GM23338 (cell line): ENCODE data around the gene YBX2. TPM values are rescaled to one million over a fixed set of nuclear protein-coding genes. Genes with fewer than 3 reads are reported as not detected.
A peak's percentile ranks its signal among the peaks of the same experiment; 100 is the strongest.
"Not testable (repeated sequence)": the region's sequence is repeated elsewhere in the genome, so short reads cannot be mapped to it uniquely, and the experiment has no call there.

Source experiments
- ATAC-seq: fragments of 200-7000 bp; cut with Tn5 transposase; 3 replicates; pipeline ENCODE4 v1.9.1; 2020
- DNase-seq: peaks from one replicate; pipeline ENCODE4 v3.0.0-alpha.2; 2015; ENCODE audit warnings: low spot score
- H2AFZ ChIP-seq: fragments of 200-600 bp; sonication (generic); 2 replicates; pipeline ENCODE4 v1.8.0; 2016; ENCODE audit warnings: antibody characterized with exemption, mild to moderate bottlenecking, moderate library complexity
- H3F3A ChIP-seq: fragments of 200-600 bp; sonication (generic); replicated peaks from 2 replicates; pipeline ENCODE4 v1.8.0; 2017; ENCODE audit warnings: antibody characterized with exemption, mixed run types, low read depth
- H3K27ac ChIP-seq: fragments of 200-600 bp; sonication (generic); 2 replicates; pipeline ENCODE4 v1.6.1; 2016; ENCODE audit warnings: low read depth
- H3K27me3 ChIP-seq: fragments of 200-600 bp; sonication (generic); 2 replicates; pipeline ENCODE4 v1.8.0; 2016; ENCODE audit warnings: mild to moderate bottlenecking, mixed run types, moderate library complexity; ENCODE audit not compliant: insufficient read depth
- H3K36me3 ChIP-seq: fragments of 200-600 bp; sonication (generic); 2 replicates; pipeline ENCODE4 v1.8.0; 2016; ENCODE audit warnings: mild to moderate bottlenecking; ENCODE audit not compliant: insufficient read depth
- H3K4me1 ChIP-seq: fragments of 200-600 bp; sonication (generic); 2 replicates; pipeline ENCODE4 v1.8.0; 2016; ENCODE audit warnings: mild to moderate bottlenecking, moderate library complexity; ENCODE audit not compliant: insufficient read depth
- H3K4me2 ChIP-seq: fragments of 200-600 bp; sonication (generic); 2 replicates; pipeline ENCODE4 v1.7.1; 2017; ENCODE audit warnings: mixed run types
- H3K4me3 ChIP-seq: fragments of 200-600 bp; sonication (generic); 2 replicates; pipeline ENCODE4 v1.6.1; 2016; ENCODE audit warnings: mixed run types
- H3K79me2 ChIP-seq: fragments of 200-600 bp; sonication (generic); replicated peaks from 2 replicates; pipeline ENCODE4 v1.8.0; 2017; ENCODE audit warnings: mild to moderate bottlenecking; ENCODE audit not compliant: insufficient read depth
- H3K9me2 ChIP-seq: fragments of 200-600 bp; sonication (generic); 2 replicates; pipeline ENCODE4 v1.8.0; 2017; ENCODE audit not compliant: insufficient read depth
- H4K20me1 ChIP-seq: fragments of 200-600 bp; sonication (generic); replicated peaks from 2 replicates; pipeline ENCODE4 v1.8.0; 2017; ENCODE audit warnings: mild to moderate bottlenecking; ENCODE audit not compliant: insufficient read depth
- H3K27ac Mint-ChIP-seq: 2 replicates; pipeline ENCODE4 v1.8.0; 2020; ENCODE audit warnings: inconsistent platforms, mild to moderate bottlenecking, moderate library complexity, mixed read lengths
- H3K27me3 Mint-ChIP-seq: 3 replicates; pipeline ENCODE4 v1.8.0; 2022; ENCODE audit warnings: low read depth, mild to moderate bottlenecking, moderate library complexity, mixed read lengths, inconsistent platforms; ENCODE audit not compliant: insufficient read depth, poor library complexity
- H3K36me3 Mint-ChIP-seq: 3 replicates; pipeline ENCODE4 v1.8.0; 2021; ENCODE audit warnings: low read depth, mild to moderate bottlenecking, inconsistent platforms, moderate library complexity, mixed read lengths
- H3K4me1 Mint-ChIP-seq: 3 replicates; pipeline ENCODE4 v1.8.0; 2020; ENCODE audit warnings: mild to moderate bottlenecking, inconsistent platforms, mixed read lengths
- H3K4me3 Mint-ChIP-seq: 3 replicates; pipeline ENCODE4 v1.8.0; 2021; ENCODE audit warnings: moderate library complexity, mild to moderate bottlenecking, inconsistent platforms, mixed read lengths
- H3K9me3 Mint-ChIP-seq: 3 replicates; pipeline ENCODE4 v1.8.0; 2020; ENCODE audit warnings: moderate library complexity, mild to moderate bottlenecking, inconsistent platforms, mixed read lengths
- CREB1 ChIP-seq: fragments of 250-450 bp; sonication (Bioruptor Pico); IDR thresholded peaks from 2 replicates; pipeline ENCODE4 v1.5.0; 2020; ENCODE audit warnings: low read depth, mild to moderate bottlenecking, moderate library complexity
- EZH2 ChIP-seq: fragments of 200-600 bp; sonication (generic); IDR thresholded peaks from one replicate; pipeline ENCODE4 v1.8.0; 2017; ENCODE audit warnings: antibody characterized with exemption, mild to moderate bottlenecking, low read depth; ENCODE audit not compliant: unreplicated experiment
- EZH2phosphoT487 ChIP-seq: fragments of 200-600 bp; sonication (generic); IDR thresholded peaks from one replicate; pipeline ENCODE4 v1.8.1; 2018; ENCODE audit warnings: antibody characterized with exemption; ENCODE audit not compliant: unreplicated experiment
- JUNB ChIP-seq: IDR thresholded peaks from one replicate; pipeline ENCODE4 v1.6.1; 2016; ENCODE audit warnings: antibody characterized with exemption; ENCODE audit not compliant: unreplicated experiment
- POLR2AphosphoS5 ChIP-seq: IDR thresholded peaks from 2 replicates; pipeline ENCODE4 v1.6.1; 2016; ENCODE audit warnings: antibody characterized with exemption, low read depth
- ZNF331 ChIP-seq: fragments of 250-450 bp; sonication (Bioruptor Pico); IDR thresholded peaks from 2 replicates; pipeline ENCODE4 v1.5.0; 2020; ENCODE audit warnings: low read depth, mild to moderate bottlenecking, moderate library complexity
- polyA plus RNA-seq: library from polyadenylated mRNA; unstranded; fragments of >200 nt; fragmentation: Nextera tagmentation; extraction: Ambion mirVana; gene quantifications from 2 replicates; pipeline ENCODE4 v1.2.1, GENCODE V29; 2016
- total RNA-seq: library from RNA; depleted of rRNA; stranded (reverse); fragments of >200 nt; shearing (Covaris generic); gene quantifications from 2 replicates; pipeline ENCODE4 v1.2.3, GENCODE V29; 2014
- TF ChIP-seq, protein P1 (sequence below): IDR thresholded peaks from 2 replicates; pipeline ENCODE4 v1.6.1; 2016; ENCODE audit warnings: antibody characterized with exemption
- TF ChIP-seq, protein P2 (sequence below): IDR thresholded peaks from one replicate; pipeline ENCODE4 v1.6.1; 2018; ENCODE audit warnings: antibody characterized with exemption; ENCODE audit not compliant: unreplicated experiment
- TF ChIP-seq, protein P3 (sequence below), 2 experiments: fragments of 200-600 bp in 1 of 2; sonication (generic) in 1 of 2; conservative IDR thresholded peaks; 2 replicates each; pipeline versions ENCODE4 v1.5.1 to v1.6.1; 2016 to 2017; ENCODE audit warnings: antibody characterized with exemption in 2 of 2, low read depth in 2 of 2, mild to moderate bottlenecking in 2 of 2, moderate library complexity in 1 of 2

YBX2 gene
- total and polyA plus RNA-seq, 2 experiments from 2014 or later: 22.5 to 36.5 TPM

DNA sequence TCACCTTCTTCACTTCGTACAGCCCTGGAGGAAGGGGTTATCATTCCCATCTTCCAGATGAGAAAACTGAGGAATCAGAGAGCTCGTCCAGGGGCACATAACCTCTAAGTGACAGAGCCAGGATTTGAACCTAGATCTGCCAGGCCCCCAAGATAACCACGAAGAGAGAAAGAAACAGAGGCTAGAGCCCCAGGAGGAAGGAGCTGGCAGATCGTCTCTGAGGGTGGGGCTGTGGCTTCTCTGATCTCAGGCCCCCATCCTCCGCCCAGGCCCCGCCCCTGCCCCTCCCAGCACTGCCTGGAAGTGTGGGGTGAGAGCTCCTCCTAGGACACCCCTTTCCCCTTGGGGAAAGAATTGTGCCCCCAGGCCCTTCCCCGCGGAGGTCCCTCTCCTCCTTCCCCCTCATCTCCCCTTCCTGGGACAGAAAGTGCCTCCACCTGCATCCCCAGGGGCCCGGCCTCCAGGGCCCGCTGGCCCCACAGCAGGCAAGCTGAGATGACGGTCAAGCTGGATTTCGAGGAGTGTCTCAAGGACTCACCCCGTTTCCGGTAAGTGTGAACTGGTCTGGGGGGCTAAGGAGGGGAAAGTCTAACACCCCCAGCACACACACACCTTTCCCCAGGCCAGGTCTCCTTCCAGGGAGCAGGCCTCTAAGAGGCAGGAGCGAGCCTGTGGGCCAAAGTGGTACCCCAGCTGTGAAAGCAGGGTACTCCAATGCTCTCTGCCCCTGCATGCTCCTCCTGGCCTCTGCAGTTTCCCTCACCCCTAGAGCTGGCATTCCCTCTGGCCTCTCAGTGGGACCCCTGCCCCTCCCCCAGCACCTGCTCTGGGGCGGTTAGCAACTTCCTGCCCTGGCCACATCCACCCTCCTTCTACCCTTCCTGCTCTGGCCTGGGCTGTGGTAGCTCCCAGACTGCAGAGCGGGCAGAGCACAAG lies 42.1 kb upstream of the YBX2 start, which contains the start of gene ACAP1 (continued):
- TF ChIP-seq, protein P1, sequence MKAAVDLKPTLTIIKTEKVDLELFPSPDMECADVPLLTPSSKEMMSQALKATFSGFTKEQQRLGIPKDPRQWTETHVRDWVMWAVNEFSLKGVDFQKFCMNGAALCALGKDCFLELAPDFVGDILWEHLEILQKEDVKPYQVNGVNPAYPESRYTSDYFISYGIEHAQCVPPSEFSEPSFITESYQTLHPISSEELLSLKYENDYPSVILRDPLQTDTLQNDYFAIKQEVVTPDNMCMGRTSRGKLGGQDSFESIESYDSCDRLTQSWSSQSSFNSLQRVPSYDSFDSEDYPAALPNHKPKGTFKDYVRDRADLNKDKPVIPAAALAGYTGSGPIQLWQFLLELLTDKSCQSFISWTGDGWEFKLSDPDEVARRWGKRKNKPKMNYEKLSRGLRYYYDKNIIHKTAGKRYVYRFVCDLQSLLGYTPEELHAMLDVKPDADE: peak; percentile 82; the same call in 1 of the 2 replicates
- TF ChIP-seq ZNF331 (CRISPR knock-in tag): no peak
- TF ChIP-seq EZH2phosphoT487: no peak
- peak; percentile 43; the same call in 1 of the 2 replicates for TF ChIP-seq POLR2AphosphoS5

DNA sequence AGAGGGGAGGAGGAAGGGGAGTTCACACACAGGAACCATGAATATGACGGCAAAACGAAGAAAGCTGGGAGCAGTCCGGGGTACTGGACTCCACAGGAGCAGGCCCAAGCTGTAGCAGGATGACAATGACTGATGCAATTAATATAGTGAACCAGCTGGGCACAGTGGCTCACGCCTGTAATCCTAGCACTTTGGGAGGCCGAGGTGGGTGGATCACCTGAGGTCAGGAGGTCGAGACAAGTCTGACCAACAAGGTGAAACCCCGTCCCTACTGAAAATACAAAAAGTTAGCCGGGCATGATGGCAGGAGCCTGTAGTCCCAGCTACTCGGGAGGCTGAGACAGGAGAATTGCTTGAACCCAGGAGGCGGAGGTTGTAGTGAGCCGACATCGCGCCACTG lies 41.3 kb upstream of the YBX2 start:
- H3K27ac ChIP-seq: peak overlapping the region; percentile 95; the same call in 1 of the 2 replicates
- not testable (repeated sequence) for H3K27me3 Mint-ChIP-seq, H3K36me3 Mint-ChIP-seq, DNase-seq, ATAC-seq, H3K79me2 ChIP-seq, H3K27me3 ChIP-seq, H3K9me3 Mint-ChIP-seq, H2AFZ ChIP-seq, H3K36me3 ChIP-seq, H3K9me2 ChIP-seq, H4K20me1 ChIP-seq
- peak overlapping the region; percentile 53; the same call in 1 of the 2 replicates for H3K4me3 ChIP-seq
- Mint-ChIP-seq H3K4me1 (peaks cover 31% of the 10 kb centered on the region), H3K4me3 (peak overlapping the region; percentile 66; the same call in 2 of the 3 replicates), H3K27ac (peak overlapping the region; percentile 87; the same call in 1 of the 2 replicates)
- peak overlapping the region; percentile 78; the same call in 1 of the 2 replicates for H3K4me2 ChIP-seq
- peaks cover 20% of the 10 kb centered on the region for H3K4me1 ChIP-seq
- H3F3A ChIP-seq: peaks cover 31% of the 10 kb centered on the region

DNA sequence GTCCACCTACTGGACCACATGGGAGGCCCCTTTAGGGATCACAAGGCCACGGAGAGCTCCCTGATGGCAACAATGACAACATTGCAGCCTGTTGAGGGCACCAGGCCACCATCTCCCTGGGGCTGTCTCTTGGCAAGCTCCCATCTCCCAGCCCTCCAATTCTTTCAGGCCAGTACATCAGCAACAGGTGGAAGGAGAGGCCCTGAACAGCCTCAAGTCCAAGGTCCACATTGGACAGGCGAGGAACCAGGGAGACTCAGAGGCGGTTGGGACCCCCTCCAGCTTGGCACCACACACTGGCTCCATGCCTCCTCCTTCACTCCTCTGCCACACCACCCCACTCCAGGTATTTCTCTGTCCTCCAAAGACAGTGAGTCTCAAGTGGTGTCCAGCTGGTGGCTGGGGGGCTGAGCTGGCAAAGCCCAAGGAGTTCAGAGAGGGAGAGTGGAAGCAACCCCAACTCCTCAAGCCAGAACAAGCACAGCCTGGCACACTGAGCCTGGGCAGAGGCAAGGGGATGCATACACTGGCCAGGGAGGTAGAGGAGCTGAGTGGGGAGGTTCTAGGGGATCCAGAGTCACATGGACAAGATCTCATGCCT lies 40.6 kb upstream of the YBX2 start:
- Histone ChIP-seq H3K4me2 (no peak overlapping the region), H3K4me1 (peaks cover 22% of the 10 kb centered on the region), H2AFZ (no peak overlapping the region), H3K79me2 (no peaks in the 10 kb centered on the region), H3K27ac (no peak overlapping the region), H4K20me1 (no peaks in the 10 kb centered on the region), H3F3A (peaks cover 35% of the 10 kb centered on the region), H3K27me3 (no peaks in the 10 kb centered on the region), H3K9me2 (no peaks in the 10 kb centered on the region), H3K36me3 (no peaks in the 10 kb centered on the region; the same call in 1 of the 2 replicates), H3K4me3 (no peak overlapping the region)
- Mint-ChIP-seq H3K4me3 (peak overlapping the region; percentile 18; the same call in 1 of the 3 replicates), H3K36me3 (peaks cover 6% of the 10 kb centered on the region), H3K27ac (peak overlapping the region; percentile 74; the same call in 1 of the 2 replicates), H3K27me3 (peaks cover 8% of the 10 kb centered on the region), H3K4me1 (peaks cover 33% of the 10 kb centered on the region), H3K9me3 (no peaks in the 10 kb centered on the region)
- ATAC-seq: no peak
- TF ChIP-seq, protein P2, sequence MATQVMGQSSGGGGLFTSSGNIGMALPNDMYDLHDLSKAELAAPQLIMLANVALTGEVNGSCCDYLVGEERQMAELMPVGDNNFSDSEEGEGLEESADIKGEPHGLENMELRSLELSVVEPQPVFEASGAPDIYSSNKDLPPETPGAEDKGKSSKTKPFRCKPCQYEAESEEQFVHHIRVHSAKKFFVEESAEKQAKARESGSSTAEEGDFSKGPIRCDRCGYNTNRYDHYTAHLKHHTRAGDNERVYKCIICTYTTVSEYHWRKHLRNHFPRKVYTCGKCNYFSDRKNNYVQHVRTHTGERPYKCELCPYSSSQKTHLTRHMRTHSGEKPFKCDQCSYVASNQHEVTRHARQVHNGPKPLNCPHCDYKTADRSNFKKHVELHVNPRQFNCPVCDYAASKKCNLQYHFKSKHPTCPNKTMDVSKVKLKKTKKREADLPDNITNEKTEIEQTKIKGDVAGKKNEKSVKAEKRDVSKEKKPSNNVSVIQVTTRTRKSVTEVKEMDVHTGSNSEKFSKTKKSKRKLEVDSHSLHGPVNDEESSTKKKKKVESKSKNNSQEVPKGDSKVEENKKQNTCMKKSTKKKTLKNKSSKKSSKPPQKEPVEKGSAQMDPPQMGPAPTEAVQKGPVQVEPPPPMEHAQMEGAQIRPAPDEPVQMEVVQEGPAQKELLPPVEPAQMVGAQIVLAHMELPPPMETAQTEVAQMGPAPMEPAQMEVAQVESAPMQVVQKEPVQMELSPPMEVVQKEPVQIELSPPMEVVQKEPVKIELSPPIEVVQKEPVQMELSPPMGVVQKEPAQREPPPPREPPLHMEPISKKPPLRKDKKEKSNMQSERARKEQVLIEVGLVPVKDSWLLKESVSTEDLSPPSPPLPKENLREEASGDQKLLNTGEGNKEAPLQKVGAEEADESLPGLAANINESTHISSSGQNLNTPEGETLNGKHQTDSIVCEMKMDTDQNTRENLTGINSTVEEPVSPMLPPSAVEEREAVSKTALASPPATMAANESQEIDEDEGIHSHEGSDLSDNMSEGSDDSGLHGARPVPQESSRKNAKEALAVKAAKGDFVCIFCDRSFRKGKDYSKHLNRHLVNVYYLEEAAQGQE: no peak
- TF ChIP-seq JUNB: no peak
- TF ChIP-seq, protein P3, sequence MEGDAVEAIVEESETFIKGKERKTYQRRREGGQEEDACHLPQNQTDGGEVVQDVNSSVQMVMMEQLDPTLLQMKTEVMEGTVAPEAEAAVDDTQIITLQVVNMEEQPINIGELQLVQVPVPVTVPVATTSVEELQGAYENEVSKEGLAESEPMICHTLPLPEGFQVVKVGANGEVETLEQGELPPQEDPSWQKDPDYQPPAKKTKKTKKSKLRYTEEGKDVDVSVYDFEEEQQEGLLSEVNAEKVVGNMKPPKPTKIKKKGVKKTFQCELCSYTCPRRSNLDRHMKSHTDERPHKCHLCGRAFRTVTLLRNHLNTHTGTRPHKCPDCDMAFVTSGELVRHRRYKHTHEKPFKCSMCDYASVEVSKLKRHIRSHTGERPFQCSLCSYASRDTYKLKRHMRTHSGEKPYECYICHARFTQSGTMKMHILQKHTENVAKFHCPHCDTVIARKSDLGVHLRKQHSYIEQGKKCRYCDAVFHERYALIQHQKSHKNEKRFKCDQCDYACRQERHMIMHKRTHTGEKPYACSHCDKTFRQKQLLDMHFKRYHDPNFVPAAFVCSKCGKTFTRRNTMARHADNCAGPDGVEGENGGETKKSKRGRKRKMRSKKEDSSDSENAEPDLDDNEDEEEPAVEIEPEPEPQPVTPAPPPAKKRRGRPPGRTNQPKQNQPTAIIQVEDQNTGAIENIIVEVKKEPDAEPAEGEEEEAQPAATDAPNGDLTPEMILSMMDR (conservative IDR thresholded peaks at IDR 0.05; ENCODE audit: low read depth in 2 of 2): no peak
- no peak for TF ChIP-seq ZNF331 (CRISPR knock-in tag)
- no peak for TF ChIP-seq EZH2phosphoT487
- no peak for TF ChIP-seq POLR2AphosphoS5
- TF ChIP-seq EZH2: no peak
- TF ChIP-seq CREB1: no peak
- DNase-seq: no peak
